Erythroblast (primary cell): Measurements from ENCODE around the gene SV2C.

Experiments used
- DNase-seq, 2 experiments: peaks; one replicate each; lab custom pipeline; 2025; lab: John Stamatoyannopoulos, UW
- GATA1 ChIP-seq: IDR thresholded peaks from 2 replicates; pipeline ENCODE4 v1.6.1; 2011; ENCODE audit warnings: low read depth, mild to moderate bottlenecking, control low read depth, low read length, moderate library complexity
- POLR2A ChIP-seq: IDR thresholded peaks from 2 replicates; pipeline ENCODE4 v1.6.1; 2011; ENCODE audit warnings: mild to moderate bottlenecking, low read length

SV2C gene

DNA sequence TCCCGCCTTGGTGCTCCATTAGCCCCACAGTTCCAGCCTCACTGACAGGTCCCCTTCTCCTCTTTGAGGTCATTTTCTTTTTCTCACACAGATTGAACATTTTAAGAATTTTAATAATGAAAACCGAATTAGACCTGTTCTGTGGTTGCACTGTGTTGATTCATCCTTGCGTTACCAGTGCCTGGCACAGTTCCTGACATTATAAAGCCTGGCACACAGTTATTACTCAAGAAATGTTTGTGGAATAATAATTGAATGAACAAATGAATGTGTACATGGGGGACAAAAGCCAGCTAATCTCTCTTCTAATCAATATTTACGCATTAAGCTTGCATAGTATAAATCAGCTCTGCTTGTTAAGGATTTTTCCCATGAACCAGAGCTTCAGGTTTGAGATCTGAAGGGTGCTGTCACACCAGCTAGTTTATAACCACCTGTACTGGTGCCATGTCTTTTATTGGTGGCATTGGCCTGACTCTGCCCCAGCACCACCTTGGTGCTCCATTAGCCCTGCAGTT is 80.0 kb downstream of the SV2C start:
- no peak for DNase-seq
- TF ChIP-seq GATA1: no peak
- no peak for TF ChIP-seq POLR2A

GRCh38 chr5:76165029-76165428 is 81.8 kb downstream of the SV2C start:
- no peak for DNase-seq
- TF ChIP-seq POLR2A (no peak), GATA1 (no peak)

- DNase-seq: no peak
- TF ChIP-seq POLR2A: no peak
Measured at GRCh38 chr5:76165711-76166374, 82.7 kb downstream of the SV2C start.

DNA sequence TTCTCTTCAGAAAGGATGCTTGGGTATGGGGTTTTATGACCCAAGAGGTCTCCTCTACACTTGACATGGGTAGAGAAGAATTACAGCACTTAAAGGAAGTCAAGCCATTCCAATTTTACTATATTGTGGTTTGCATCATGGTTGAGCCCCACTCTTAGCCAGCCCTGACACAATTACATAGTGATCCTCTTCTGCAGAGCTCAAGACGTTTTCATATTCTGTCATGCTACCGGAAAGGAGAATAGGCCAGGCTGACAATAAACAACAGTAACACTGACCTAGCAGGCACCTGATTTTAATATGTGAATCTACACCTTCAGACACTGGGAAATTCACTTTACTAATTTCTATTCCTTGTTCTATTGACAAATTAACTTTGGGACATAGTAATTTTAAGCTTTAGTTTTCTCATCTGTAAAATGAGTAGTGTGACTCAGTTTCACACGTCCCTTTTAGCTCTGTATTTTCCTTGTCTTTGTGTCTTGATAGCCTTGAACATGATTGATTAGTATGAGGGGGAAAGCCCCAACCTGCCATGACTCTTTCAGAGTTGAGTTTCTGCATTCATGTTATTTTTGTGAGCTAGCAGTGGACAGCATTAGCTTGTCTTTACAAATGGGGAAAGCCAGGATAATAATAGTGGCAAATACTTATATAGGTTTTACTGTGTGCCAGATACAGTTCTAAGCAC is 83.8 kb downstream of the SV2C start:
- DNase-seq: no peak
- no peak for TF ChIP-seq GATA1
- no peak for TF ChIP-seq POLR2A

DNA sequence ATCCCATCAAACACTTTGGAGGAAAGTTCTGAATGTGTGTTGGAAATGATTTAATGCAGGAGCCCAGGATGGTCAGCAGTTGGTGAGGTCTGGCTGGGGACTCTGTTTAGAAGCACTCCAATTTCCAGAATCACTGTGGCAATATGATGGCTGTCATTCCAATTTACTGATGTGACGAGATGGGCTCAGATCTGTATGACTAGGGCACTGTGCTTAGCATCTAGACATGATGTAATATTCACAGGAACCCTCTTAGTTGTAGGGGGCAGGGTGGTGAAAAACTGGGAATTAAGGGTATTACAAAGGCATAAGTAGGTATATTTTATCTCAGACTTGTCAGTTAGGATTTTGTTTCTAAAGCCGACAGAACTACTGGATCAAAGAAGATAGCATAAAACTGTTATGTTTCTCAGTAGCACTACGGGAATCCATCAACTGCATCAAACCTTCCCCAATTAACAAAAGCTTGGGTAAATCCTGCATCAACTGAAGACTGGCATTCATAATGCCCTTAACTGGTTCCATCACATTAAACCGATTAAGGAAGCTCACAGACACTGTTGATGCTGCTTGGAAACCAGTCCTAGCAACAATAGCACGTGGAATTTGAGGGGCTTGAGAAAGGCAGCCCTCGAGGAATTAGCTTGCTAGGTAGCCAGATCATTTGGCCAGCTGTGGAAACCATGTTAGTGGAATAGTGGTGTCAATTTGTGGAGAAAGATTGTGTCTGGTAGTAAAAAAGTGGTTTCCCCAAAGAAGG is 86.1 kb downstream of the SV2C start:
- TF ChIP-seq POLR2A (no peak), GATA1 (no peak)
- no peak for DNase-seq

DNA sequence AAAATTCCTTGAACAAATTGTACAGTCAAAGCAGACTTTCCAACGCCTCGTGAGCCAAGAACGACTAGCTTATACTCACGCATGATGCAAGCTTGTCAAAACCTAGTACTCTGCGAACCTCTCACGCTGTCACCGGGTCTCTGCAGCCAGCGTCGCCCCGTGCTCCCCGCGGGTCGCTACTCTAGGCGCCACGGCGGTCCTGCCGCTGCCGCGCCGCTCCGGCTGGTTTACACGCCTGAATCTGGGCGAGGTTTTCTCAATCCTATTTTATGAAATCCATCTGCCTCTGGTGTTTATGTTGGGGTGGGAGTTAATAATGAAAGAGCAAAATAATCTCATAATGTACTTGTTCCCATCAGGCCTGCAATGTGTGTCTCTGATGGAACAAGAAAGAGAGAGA is 90.9 kb downstream of the SV2C start:
- TF ChIP-seq POLR2A: no peak
- no peak for TF ChIP-seq GATA1
- DNase-seq: no peak

GRCh38 chr5:76175051-76175666 is 92.0 kb downstream of the SV2C start:
- no peak for TF ChIP-seq POLR2A
- peak; percentile 58 to 76 for DNase-seq

GRCh38 chr5:76175821-76176403 is 92.7 kb downstream of the SV2C start:
- TF ChIP-seq POLR2A (no peak), GATA1 (no peak)
- peak; percentile 43 to 63 for DNase-seq

- DNase-seq: no peak
- TF ChIP-seq GATA1 (no peak), POLR2A (no peak)
Measured at GRCh38 chr5:76177978-76178377, 94.8 kb downstream of the SV2C start.

DNA sequence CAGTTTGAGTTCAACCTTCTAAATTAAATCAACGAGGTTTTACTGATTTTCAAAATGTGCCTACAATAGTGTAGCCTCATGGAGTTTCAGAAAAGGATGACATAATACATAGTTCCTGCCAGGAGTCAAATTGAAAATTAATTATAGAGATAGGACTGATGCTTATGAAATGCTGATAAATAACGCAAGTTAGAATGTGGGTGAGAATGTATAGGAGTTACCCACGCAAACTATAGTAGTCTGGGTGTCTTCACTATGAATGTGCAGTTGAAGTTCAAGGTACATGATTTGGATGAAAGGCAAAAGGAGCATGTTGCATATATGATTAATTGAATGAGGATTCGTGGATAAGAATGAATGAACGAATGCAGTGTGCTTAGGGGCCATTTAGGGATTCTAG is 95.7 kb downstream of the SV2C start:
- TF ChIP-seq POLR2A: no peak
- no peak for DNase-seq

DNA sequence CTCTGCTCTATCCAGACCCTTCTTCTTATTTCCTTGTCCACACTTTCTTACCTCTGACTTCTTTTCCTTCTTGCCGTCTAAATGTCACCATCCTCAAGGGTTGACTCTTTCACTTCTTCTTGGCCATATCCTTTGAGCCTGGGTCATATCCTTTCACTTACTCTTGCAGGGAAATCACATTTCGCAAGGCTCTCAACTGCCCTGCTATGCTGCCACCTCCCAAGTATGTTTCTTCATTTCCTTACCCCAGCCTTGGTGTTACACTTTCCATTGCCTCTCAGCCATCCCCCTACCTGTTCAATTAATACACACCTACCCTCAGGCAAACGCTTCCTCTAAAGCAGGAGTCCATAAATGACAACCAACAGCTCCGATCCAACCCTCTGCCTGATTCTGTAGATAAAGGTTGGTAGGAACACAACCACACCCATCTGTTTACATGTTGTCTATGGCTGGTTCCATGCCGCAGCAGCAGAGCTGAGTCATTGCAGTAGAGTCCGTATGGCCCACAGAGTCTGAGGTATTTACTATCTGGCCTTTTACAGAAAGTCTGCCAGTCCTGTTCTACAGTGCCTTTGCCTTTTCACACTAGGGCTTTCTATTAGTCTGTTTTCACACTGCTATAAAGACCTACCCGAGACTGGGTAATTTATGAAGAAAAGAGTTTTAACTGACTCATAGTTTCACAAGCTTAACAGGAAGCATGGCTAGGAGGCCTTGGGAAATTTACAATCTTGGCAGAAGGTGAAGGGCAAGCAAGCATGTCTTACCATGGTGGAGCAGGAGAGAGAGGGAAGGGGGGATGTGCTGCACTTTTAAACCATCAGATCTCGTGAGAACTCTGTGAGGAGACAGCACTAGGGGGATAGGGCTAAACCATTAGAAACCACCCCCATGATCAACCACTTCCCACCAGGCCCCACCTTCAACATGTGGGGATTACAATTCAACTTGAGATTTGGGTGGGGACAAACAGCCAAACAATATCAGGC is 97.9 kb downstream of the SV2C start:
- no peak for TF ChIP-seq POLR2A
- TF ChIP-seq GATA1: no peak
- DNase-seq: peak; percentile 81

DNA sequence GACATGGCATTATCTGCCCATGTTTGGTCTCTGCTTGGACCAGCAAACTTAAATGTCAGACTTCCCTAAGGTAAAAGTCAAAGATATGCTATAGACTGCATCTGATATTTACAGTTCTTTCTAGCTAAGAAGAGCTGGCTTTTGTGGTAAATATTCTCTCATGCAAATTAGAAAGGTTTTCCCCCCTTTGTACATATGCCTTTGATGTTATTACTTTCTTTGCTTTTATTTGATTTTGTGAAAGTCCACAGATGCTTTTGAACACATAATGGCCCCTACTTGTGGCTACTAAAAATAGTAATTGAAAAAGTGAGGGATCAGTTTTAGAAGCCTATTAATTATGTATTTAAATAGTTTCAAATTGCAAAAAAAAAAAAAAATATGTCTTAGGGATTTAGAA is 104.2 kb downstream of the SV2C start:
- TF ChIP-seq GATA1 (no peak), POLR2A (no peak)
- no peak for DNase-seq
